K562 (cell line): ENCODE data around the gene IGSF23. TPM values are rescaled to one million over a fixed set of nuclear protein-coding genes. Genes with fewer than 3 reads are reported as not detected.

Experiments used
- BHLHE40 ChIP-seq: IDR thresholded peaks from 2 replicates; pipeline ENCODE4 v1.6.1; 2011; ENCODE audit warnings: low read length, improper control_type of control experiment
- CHCHD3 ChIP-seq: fragments of 250-450 bp; sonication (Bioruptor Pico); IDR thresholded peaks from 2 replicates; pipeline ENCODE4 v2.1.2; 2022; ENCODE audit warnings: mild to moderate bottlenecking
- HDAC1 ChIP-seq, 2 experiments: fragments of 450-650 bp; IDR thresholded peaks; 2 replicates each; pipeline ENCODE4 v1.6.1; 2016 to 2017; ENCODE audit warnings: inconsistent platforms in 1 of 2, mild to moderate bottlenecking in 1 of 2, moderate library complexity in 1 of 2
- IRF2 ChIP-seq: sonication (generic); formaldehyde crosslinking; IDR thresholded peaks from 2 replicates; pipeline ENCODE4 v1.8.1; 2022; ENCODE audit warnings: mild to moderate bottlenecking, missing genetic modification reagents
- MGA ChIP-seq: fragments of 450-650 bp; IDR thresholded peaks from 2 replicates; pipeline ENCODE4 v1.6.1; 2016; ENCODE audit warnings: mild to moderate bottlenecking, moderate library complexity
- MITF ChIP-seq: IDR thresholded peaks from 2 replicates; pipeline ENCODE4 v1.6.1; 2014; ENCODE audit warnings: antibody characterized with exemption
- NCOA1 ChIP-seq: fragments of 450-650 bp; IDR thresholded peaks from 2 replicates; pipeline ENCODE4 v1.6.1; 2016; ENCODE audit warnings: low read depth
- POU5F1 ChIP-seq: fragments of 150-350 bp; IDR thresholded peaks from 2 replicates; pipeline ENCODE4 v1.6.1; 2014; ENCODE audit warnings: borderline replicate concordance, low read length, low read depth, mild to moderate bottlenecking; ENCODE audit not compliant: partially characterized antibody
- PURB ChIP-seq: sonication (generic); formaldehyde crosslinking; IDR thresholded peaks from 2 replicates; pipeline ENCODE4 v1.9.0; 2021; ENCODE audit warnings: low read depth, mild to moderate bottlenecking, missing genetic modification reagents
- SREBF1 ChIP-seq: fragments of 150-350 bp; IDR thresholded peaks from 2 replicates; pipeline ENCODE4 v1.6.1; 2014; ENCODE audit warnings: antibody characterized with exemption, low read depth, low read length, borderline replicate concordance
- TAF15 ChIP-seq: fragments of 200-400 bp; formaldehyde crosslinking; IDR thresholded peaks from 2 replicates; pipeline ENCODE4 v1.6.1; 2017; ENCODE audit warnings: mild to moderate bottlenecking, low read depth, low read length, moderate library complexity
- ZNF24 ChIP-seq: fragments of 450-650 bp; IDR thresholded peaks from 2 replicates; pipeline ENCODE4 v1.6.1; 2016
- ZNF395 ChIP-seq: fragments of 200-800 bp; sonication (Bioruptor generic); IDR thresholded peaks from 2 replicates; pipeline ENCODE4 v1.6.1; 2017; ENCODE audit warnings: missing genetic modification characterization, missing compliant biosample characterization
- polyA plus RNA-seq, 8 experiments: library from polyadenylated mRNA; depleted of rRNA in 4 of 8; stranded (reverse) in 5 of 8; unstranded in 3 of 8; fragments of >200 nt; fragmentation: Nextera tagmentation in 2 of 8; fragmentation: Illumina TruSeq in 1 of 8; extraction: Ambion mirVana in 2 of 8; extraction: Trizol in 1 of 8; gene quantifications; 2 replicates each; pipeline versions ENCODE4 v1.2.1 to v1.2.3, GENCODE V29; 2011 to 2014; ENCODE audit warnings: inconsistent platforms in 1 of 8, missing spikeins in 1 of 8
- total RNA-seq, 7 experiments: library from RNA; depleted of rRNA in 6 of 7; stranded (reverse); fragments of >200 nt in 6 of 7; fragmentation: Illumina TruSeq in 2 of 7; extraction: Trizol in 2 of 7; gene quantifications; 2 replicates each; pipeline versions ENCODE4 v1.2.1 to v1.2.3, GENCODE V29; 2011 to 2021; ENCODE audit warnings: low replicate concordance in 1 of 7

The IGSF23 gene
- total and polyA plus RNA-seq, 9 of the 15 experiments (the other 6 are each of a cell fraction or from before 2014, with no cell fraction given): not detected

- TF ChIP-seq MGA (0 out of 2 replicates have a peak, but pooled peaks have one; percentile 7), IRF2 (CRISPR knock-in tag) (no peak), CHCHD3 (CRISPR knock-in tag) (no peak), TAF15 (no peak), SREBF1 (no peak), BHLHE40 (no peak), ZNF395 (CRISPR knock-in tag) (no peak), NCOA1 (no peak), MITF (no peak), POU5F1 (no peak), ZNF24 (peak; percentile 74), HDAC1 (IDR thresholded peaks at IDR 0.05) (0 out of 4 replicates have a peak, but pooled peaks of 1 of the 2 experiments have one; percentile 3), PURB (no peak)
These were observed 31.1 kb downstream of the IGSF23 start (continued) for GRCh38 chr19:44644402-44645016.
